Measurements from ENCODE around the gene L3MBTL4. TPM values are rescaled to one million over a fixed set of nuclear protein-coding genes. Genes with fewer than 3 reads are reported as not detected.
"Not testable (repeated sequence)": the region's sequence is repeated elsewhere in the genome, so short reads cannot be mapped to it uniquely, and the experiment has no call there.

Gene L3MBTL4
- total RNA-seq, 1 experiment from 2014 or later: 10.6 TPM

- Histone ChIP-seq H3K36me3 (no peaks in the 10 kb centered on the region), H3K4me1 (replicated peaks) (no peaks in the 10 kb centered on the region), H3K27ac (no peak overlapping the region), H3K4me3 (no peak overlapping the region), H3K9me3 (replicated peaks) (no peaks in the 10 kb centered on the region), H3K27me3 (replicated peaks) (no peaks in the 10 kb centered on the region)
- no peak for DNase-seq (ENCODE audit: low read depth in 1 of 2, low spot score in 2 of 2)
These were observed 8.6 kb upstream of the L3MBTL4 start for GRCh38 chr18:6423289-6423688.

GRCh38 chr18:6414118-6414722 lies 491 bp downstream of the L3MBTL4 start:
- peak overlapping the region; percentile 89 for H3K27ac ChIP-seq
- peak; percentile 73 to 75 for DNase-seq (ENCODE audit: low read depth in 1 of 2, low spot score in 2 of 2)
- no peaks in the 10 kb centered on the region for H3K27me3 ChIP-seq (replicated peaks)
- H3K4me1 ChIP-seq (replicated peaks): peaks cover 28% of the 10 kb centered on the region
- peaks cover 8% of the 10 kb centered on the region for H3K36me3 ChIP-seq
- no peaks in the 10 kb centered on the region for H3K9me3 ChIP-seq (replicated peaks)
- peak overlapping the region; percentile 97 for H3K4me3 ChIP-seq

GRCh38 chr18:6413579-6414117 lies 1.1 kb downstream of the L3MBTL4 start:
- Histone ChIP-seq H3K36me3 (peaks cover 8% of the 10 kb centered on the region), H3K27me3 (replicated peaks) (no peaks in the 10 kb centered on the region), H3K4me3 (peak overlapping the region; percentile 97), H3K27ac (peak overlapping the region; percentile 89), H3K9me3 (replicated peaks) (no peaks in the 10 kb centered on the region), H3K4me1 (replicated peaks) (peaks cover 28% of the 10 kb centered on the region)
- peak in 1 of 2 experiments; percentile 47 for DNase-seq (ENCODE audit: low read depth in 1 of 2, low spot score in 2 of 2)

GRCh38 chr18:6412933-6413472 lies 1.7 kb downstream of the L3MBTL4 start:
- Histone ChIP-seq H3K9me3 (replicated peaks) (no peaks in the 10 kb centered on the region), H3K4me3 (no peak overlapping the region), H3K27ac (no peak overlapping the region), H3K36me3 (peaks cover 8% of the 10 kb centered on the region), H3K27me3 (replicated peaks) (no peaks in the 10 kb centered on the region), H3K4me1 (replicated peaks) (peaks cover 30% of the 10 kb centered on the region)
- no peak for DNase-seq (ENCODE audit: low read depth in 1 of 2, low spot score in 2 of 2)

- H3K27ac ChIP-seq: no peak overlapping the region
- peaks cover 46% of the 10 kb centered on the region for H3K4me1 ChIP-seq (replicated peaks)
- no peaks in the 10 kb centered on the region for H3K27me3 ChIP-seq (replicated peaks)
- DNase-seq (ENCODE audit: low read depth in 1 of 2, low spot score in 2 of 2): no peak
- peaks cover 8% of the 10 kb centered on the region for H3K36me3 ChIP-seq
- no peaks in the 10 kb centered on the region for H3K9me3 ChIP-seq (replicated peaks)
- 0 out of 2 replicates have a peak overlapping the region, but pooled peaks have one; percentile 1 for H3K4me3 ChIP-seq
These were observed 3.3 kb downstream of the L3MBTL4 start for GRCh38 chr18:6411382-6411781.

GRCh38 chr18:6409933-6410332 lies 4.8 kb downstream of the L3MBTL4 start:
- Histone ChIP-seq H3K9me3 (replicated peaks) (no peaks in the 10 kb centered on the region), H3K27ac (no peak overlapping the region), H3K4me3 (no peak overlapping the region), H3K27me3 (replicated peaks) (no peaks in the 10 kb centered on the region), H3K36me3 (peaks cover 8% of the 10 kb centered on the region), H3K4me1 (replicated peaks) (peaks cover 57% of the 10 kb centered on the region)
- no peak for DNase-seq (ENCODE audit: low read depth in 1 of 2, low spot score in 2 of 2)

- H3K27ac ChIP-seq; H3K36me3 ChIP-seq; DNase-seq (ENCODE audit: low read depth in 1 of 2, low spot score in 2 of 2); H3K4me3 ChIP-seq; H3K9me3 ChIP-seq (replicated peaks); H3K27me3 ChIP-seq (replicated peaks): not testable (repeated sequence)
- peaks cover 55% of the 10 kb centered on the region for H3K4me1 ChIP-seq (replicated peaks)
These were observed 6.2 kb downstream of the L3MBTL4 start for GRCh38 chr18:6408543-6408942.

- Histone ChIP-seq H3K36me3 (no peaks in the 10 kb centered on the region), H3K9me3 (replicated peaks) (no peaks in the 10 kb centered on the region), H3K4me3 (no peak overlapping the region), H3K27me3 (replicated peaks) (no peaks in the 10 kb centered on the region), H3K27ac (peak overlapping the region; percentile 80), H3K4me1 (replicated peaks) (peaks cover 48% of the 10 kb centered on the region)
- peak in 1 of 2 experiments; percentile 52 for DNase-seq (ENCODE audit: low read depth in 1 of 2, low spot score in 2 of 2)
These were observed 7.7 kb downstream of the L3MBTL4 start for GRCh38 chr18:6406910-6407470.

- Histone ChIP-seq H3K36me3 (no peaks in the 10 kb centered on the region), H3K9me3 (replicated peaks) (no peaks in the 10 kb centered on the region), H3K4me3 (no peak overlapping the region), H3K27ac (peak overlapping the region; percentile 80), H3K27me3 (replicated peaks) (no peaks in the 10 kb centered on the region), H3K4me1 (replicated peaks) (peaks cover 45% of the 10 kb centered on the region)
- peak; percentile 79 to 81 for DNase-seq (ENCODE audit: low read depth in 1 of 2, low spot score in 2 of 2)
These were observed 8.4 kb downstream of the L3MBTL4 start for GRCh38 chr18:6406075-6406909.

- peak; percentile 81 to 85 for DNase-seq (ENCODE audit: low read depth in 1 of 2, low spot score in 2 of 2)
- Histone ChIP-seq H3K4me1 (replicated peaks) (peaks cover 43% of the 10 kb centered on the region), H3K27me3 (replicated peaks) (no peaks in the 10 kb centered on the region), H3K36me3 (no peaks in the 10 kb centered on the region), H3K9me3 (replicated peaks) (no peaks in the 10 kb centered on the region), H3K27ac (peak overlapping the region; percentile 80), H3K4me3 (no peak overlapping the region)
These were observed 9.3 kb downstream of the L3MBTL4 start for GRCh38 chr18:6405237-6406074.

GRCh38 chr18:6404834-6405233 lies 9.9 kb downstream of the L3MBTL4 start:
- no peak overlapping the region for H3K4me3 ChIP-seq
- H3K36me3 ChIP-seq: no peaks in the 10 kb centered on the region
- peak overlapping the region; percentile 80 for H3K27ac ChIP-seq
- no peaks in the 10 kb centered on the region for H3K9me3 ChIP-seq (replicated peaks)
- H3K4me1 ChIP-seq (replicated peaks): peaks cover 43% of the 10 kb centered on the region
- no peaks in the 10 kb centered on the region for H3K27me3 ChIP-seq (replicated peaks)
- no peak for DNase-seq (ENCODE audit: low read depth in 1 of 2, low spot score in 2 of 2)

GRCh38 chr18:6401687-6402086 lies 13.0 kb downstream of the L3MBTL4 start:
- Histone ChIP-seq H3K4me1 (replicated peaks) (peaks cover 44% of the 10 kb centered on the region), H3K4me3 (no peak overlapping the region), H3K27me3 (replicated peaks) (no peaks in the 10 kb centered on the region), H3K27ac (no peak overlapping the region), H3K9me3 (replicated peaks) (no peaks in the 10 kb centered on the region), H3K36me3 (no peaks in the 10 kb centered on the region)
- DNase-seq (ENCODE audit: low read depth in 1 of 2, low spot score in 2 of 2): no peak

GRCh38 chr18:6399776-6400175 lies 14.9 kb downstream of the L3MBTL4 start:
- Histone ChIP-seq H3K27ac (no peak overlapping the region), H3K4me1 (replicated peaks) (peaks cover 41% of the 10 kb centered on the region), H3K4me3 (no peak overlapping the region), H3K36me3 (no peaks in the 10 kb centered on the region), H3K9me3 (replicated peaks) (no peaks in the 10 kb centered on the region), H3K27me3 (replicated peaks) (no peaks in the 10 kb centered on the region)
- no peak for DNase-seq (ENCODE audit: low read depth in 1 of 2, low spot score in 2 of 2)
